SK-N-SH (cell line): ENCODE data around the gene ZDHHC14. TPM values are rescaled to one million over a fixed set of nuclear protein-coding genes. Genes with fewer than 3 reads are reported as not detected.

Experiments used
- CTCF ChIA-PET: fragments of 300-600, 350-600 bp; formaldehyde crosslinking; extraction: SDS; loops from one replicate; lab custom pipeline; 2021; lab: Yijun Ruan, JAX
- POLR2A ChIA-PET: fragments of 350-600 bp; sonication (Branson Sonifier 250); formaldehyde crosslinking; extraction: SDS; loops from one replicate; lab custom pipeline; 2020; ENCODE audit warnings: antibody characterized with exemption, inconsistent platforms; lab: Yijun Ruan, JAX
- DNase-seq: peaks from one replicate; pipeline ENCODE4 v3.0.0; 2012
- H2AFZ ChIP-seq: fragments of 200-600 bp; sonication (generic); 2 replicates; pipeline ENCODE4 v1.8.1; 2016; ENCODE audit warnings: antibody characterized with exemption, mild to moderate bottlenecking, low read depth
- H3F3A ChIP-seq: fragments of 200-600 bp; sonication (generic); replicated peaks from 2 replicates; pipeline ENCODE3; 2016; ENCODE audit warnings: antibody characterized with exemption, mild to moderate bottlenecking; ENCODE audit not compliant: insufficient read depth
- H3K27ac ChIP-seq, 2 experiments: fragments of 200-500 bp in 1 of 2; fragments of 200-600 bp in 1 of 2; sonication (Bioruptor generic) in 1 of 2; sonication (generic), shearing (Covaris generic) in 1 of 2; 2 replicates each; pipeline versions ENCODE4 v1.5.1 to v1.6.1; 2014 to 2016; ENCODE audit warnings: low read depth in 2 of 2, inconsistent platforms in 1 of 2, low read length in 1 of 2, mild to moderate bottlenecking in 1 of 2, mixed read lengths in 1 of 2
- H3K27me3 ChIP-seq: fragments of 200-600 bp; sonication (generic), shearing (Covaris generic); 2 replicates; pipeline ENCODE4 v1.6.1; 2016; ENCODE audit warnings: mixed run types; ENCODE audit not compliant: insufficient read depth
- H3K36me3 ChIP-seq, 2 experiments: fragments of 200-500 bp in 1 of 2; fragments of 200-600 bp in 1 of 2; sonication (Bioruptor generic) in 1 of 2; sonication (generic) in 1 of 2; replicated peaks in 1 of 2; 2 replicates each; pipeline versions ENCODE3 to v1.5.1; 2014 to 2016; ENCODE audit warnings: low read length in 1 of 2, mild to moderate bottlenecking in 1 of 2; ENCODE audit not compliant: insufficient read depth in 2 of 2, control insufficient read depth in 1 of 2
- H3K4me1 ChIP-seq, 2 experiments: fragments of 200-500 bp in 1 of 2; fragments of 200-600 bp in 1 of 2; sonication (Bioruptor generic) in 1 of 2; sonication (generic), shearing (Covaris generic) in 1 of 2; 2 replicates each; pipeline versions ENCODE4 v1.5.1 to v1.6.1; 2014 to 2016; ENCODE audit warnings: low read depth in 1 of 2, low read length in 1 of 2, mixed run types in 1 of 2; ENCODE audit not compliant: insufficient read depth in 2 of 2, control insufficient read depth in 1 of 2
- H3K4me2 ChIP-seq: fragments of 200-600 bp; sonication (generic), shearing (Covaris generic); 2 replicates; pipeline ENCODE4 v1.6.1; 2017; ENCODE audit warnings: mixed run types
- H3K4me3 ChIP-seq, 2 experiments: fragments of 200-500 bp in 1 of 2; fragments of 200-600 bp in 1 of 2; sonication (Bioruptor generic) in 1 of 2; sonication (generic), shearing (Covaris generic) in 1 of 2; 2 replicates each; pipeline versions ENCODE4 v1.5.1 to v1.8.1; 2014 to 2016; ENCODE audit warnings: low read depth in 2 of 2, inconsistent platforms in 1 of 2, low read length in 1 of 2, mild to moderate bottlenecking in 1 of 2, mixed read lengths in 1 of 2, moderate library complexity in 1 of 2
- H3K79me2 ChIP-seq: fragments of 200-600 bp; sonication (generic); 2 replicates; pipeline ENCODE4 v1.8.1; 2017; ENCODE audit warnings: mild to moderate bottlenecking; ENCODE audit not compliant: insufficient read depth
- H3K9ac ChIP-seq: fragments of 200-600 bp; sonication (generic); 2 replicates; pipeline ENCODE4 v1.6.1; 2017; ENCODE audit warnings: mixed run types
- H3K9me2 ChIP-seq: fragments of 200-600 bp; sonication (generic); 2 replicates; pipeline ENCODE4 v1.6.1; 2017; ENCODE audit warnings: mixed run types
- H3K9me3 ChIP-seq: fragments of 200-600 bp; sonication (generic); 2 replicates; pipeline ENCODE4 v1.6.1; 2017; ENCODE audit warnings: mixed run types, mild to moderate bottlenecking, moderate library complexity
- H4K20me1 ChIP-seq: fragments of 200-600 bp; sonication (generic); 2 replicates; pipeline ENCODE4 v1.6.1; 2017; ENCODE audit warnings: mild to moderate bottlenecking, mixed run types; ENCODE audit not compliant: insufficient read depth
- FOXJ3 ChIP-seq: sonication (generic); formaldehyde crosslinking; IDR thresholded peaks from 2 replicates; pipeline ENCODE4 v1.5.1; 2020; ENCODE audit warnings: mild to moderate bottlenecking, missing genetic modification reagents
- FOXM1 ChIP-seq: IDR thresholded peaks from 2 replicates; pipeline ENCODE4 v1.4.0; 2012; ENCODE audit warnings: low read depth, mild to moderate bottlenecking
- GATA2 ChIP-seq: sonication (generic); formaldehyde crosslinking; IDR thresholded peaks from 2 replicates; pipeline ENCODE4 v1.5.0; 2020; ENCODE audit warnings: mild to moderate bottlenecking, missing genetic modification reagents
- MEF2A ChIP-seq: IDR thresholded peaks from 2 replicates; pipeline ENCODE4 v1.4.0; 2012; ENCODE audit warnings: low read depth, borderline replicate concordance
- MXI1 ChIP-seq: IDR thresholded peaks from 2 replicates; pipeline ENCODE4 v1.6.1; 2012; ENCODE audit warnings: mild to moderate bottlenecking, low read depth, low read length, improper control_type of control experiment
- NRF1 ChIP-seq: IDR thresholded peaks from 2 replicates; pipeline ENCODE4 v1.6.1; 2012; ENCODE audit warnings: low read depth, mild to moderate bottlenecking, low read length
- RFX5 ChIP-seq: IDR thresholded peaks from 2 replicates; pipeline ENCODE4 v1.6.1; 2012; ENCODE audit warnings: mild to moderate bottlenecking, improper control_type of control experiment, low read length
- RXRA ChIP-seq: IDR thresholded peaks from 2 replicates; pipeline ENCODE4 v1.4.0; 2012; ENCODE audit warnings: low read depth, mild to moderate bottlenecking, borderline replicate concordance
- SMC3 ChIP-seq: IDR thresholded peaks from 2 replicates; pipeline ENCODE4 v1.6.1; 2012; ENCODE audit warnings: low read depth, low read length, improper control_type of control experiment
- TAF1 ChIP-seq: IDR thresholded peaks from 2 replicates; pipeline ENCODE4 v1.6.1; 2012; ENCODE audit warnings: low read depth, mild to moderate bottlenecking, low read length, moderate library complexity, borderline replicate concordance
- TEAD4 ChIP-seq: IDR thresholded peaks from 2 replicates; pipeline ENCODE4 v1.4.0; 2012; ENCODE audit warnings: mild to moderate bottlenecking, borderline replicate concordance; ENCODE audit not compliant: insufficient read depth
- WGBS: methylation state at CpG from one replicate; pipeline ENCODE4 v1.1.6; 2017; ENCODE audit warnings: low lambda C conversion rate; 5-methylcytosine and 5-hydroxymethylcytosine counted together
- polyA plus RNA-seq, 3 experiments: library from polyadenylated mRNA; depleted of rRNA; stranded (reverse); fragments of >200 nt; gene quantifications; 2 replicates each; pipeline ENCODE4 v1.2.3, GENCODE V29; 2012
- TF ChIP-seq, protein P1 (sequence below): IDR thresholded peaks from 2 replicates; pipeline ENCODE4; 2012
- TF ChIP-seq, protein P2 (sequence below): IDR thresholded peaks from 2 replicates; pipeline ENCODE4 v1.6.1; 2012; ENCODE audit warnings: mild to moderate bottlenecking, low read depth, low read length, moderate library complexity

The ZDHHC14 gene
- polyA plus RNA-seq, 1 of the 3 experiments (the other 2 are of a cell fraction) = 5.4 TPM

DNA sequence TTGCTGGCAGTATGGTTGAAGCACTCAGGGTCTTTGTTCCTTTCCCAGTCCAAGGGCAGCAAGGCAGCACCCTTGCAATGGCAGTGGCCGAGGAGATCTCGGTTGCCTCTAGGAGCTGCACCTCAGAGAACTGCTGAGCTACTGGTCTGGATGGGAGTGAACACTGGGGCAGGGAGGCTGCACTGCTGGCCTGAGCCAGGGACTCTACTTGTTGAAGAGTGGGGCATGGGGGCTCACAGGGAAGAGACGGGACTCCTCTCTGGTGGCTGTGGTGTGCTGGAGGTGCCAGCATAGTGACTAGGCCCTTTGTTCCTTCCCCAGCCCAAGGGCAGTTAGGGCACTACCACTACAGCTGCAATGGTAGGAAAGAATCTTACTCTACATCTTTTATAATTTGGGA is 203.0 kb downstream of the ZDHHC14 start:
- Histone ChIP-seq H3K27me3 (no peaks in the 10 kb centered on the region), H3K27ac (no peak overlapping the region), H3K4me2 (no peak overlapping the region), H4K20me1 (no peaks in the 10 kb centered on the region), H3F3A (no peaks in the 10 kb centered on the region), H3K36me3 (no peaks in the 10 kb centered on the region), H3K9me3 (no peaks in the 10 kb centered on the region), H3K9me2 (no peaks in the 10 kb centered on the region), H3K4me3 (no peak overlapping the region), H3K4me1 (no peaks in the 10 kb centered on the region), H3K79me2 (no peaks in the 10 kb centered on the region), H3K9ac (no peak overlapping the region), H2AFZ (no peak overlapping the region)
- no peak for DNase-seq
- ChIA-PET CTCF (no interaction called here), POLR2A (no interaction called here)
- WGBS = 100% methylated on average over 2 of the region's 3 CpGs
- TF ChIP-seq, protein P1, sequence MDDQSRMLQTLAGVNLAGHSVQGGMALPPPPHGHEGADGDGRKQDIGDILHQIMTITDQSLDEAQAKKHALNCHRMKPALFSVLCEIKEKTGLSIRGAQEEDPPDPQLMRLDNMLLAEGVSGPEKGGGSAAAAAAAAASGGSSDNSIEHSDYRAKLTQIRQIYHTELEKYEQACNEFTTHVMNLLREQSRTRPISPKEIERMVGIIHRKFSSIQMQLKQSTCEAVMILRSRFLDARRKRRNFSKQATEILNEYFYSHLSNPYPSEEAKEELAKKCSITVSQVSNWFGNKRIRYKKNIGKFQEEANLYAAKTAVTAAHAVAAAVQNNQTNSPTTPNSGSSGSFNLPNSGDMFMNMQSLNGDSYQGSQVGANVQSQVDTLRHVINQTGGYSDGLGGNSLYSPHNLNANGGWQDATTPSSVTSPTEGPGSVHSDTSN = no peak
- TF ChIP-seq MXI1 = no peak
- TF ChIP-seq TEAD4 = no peak

DNA sequence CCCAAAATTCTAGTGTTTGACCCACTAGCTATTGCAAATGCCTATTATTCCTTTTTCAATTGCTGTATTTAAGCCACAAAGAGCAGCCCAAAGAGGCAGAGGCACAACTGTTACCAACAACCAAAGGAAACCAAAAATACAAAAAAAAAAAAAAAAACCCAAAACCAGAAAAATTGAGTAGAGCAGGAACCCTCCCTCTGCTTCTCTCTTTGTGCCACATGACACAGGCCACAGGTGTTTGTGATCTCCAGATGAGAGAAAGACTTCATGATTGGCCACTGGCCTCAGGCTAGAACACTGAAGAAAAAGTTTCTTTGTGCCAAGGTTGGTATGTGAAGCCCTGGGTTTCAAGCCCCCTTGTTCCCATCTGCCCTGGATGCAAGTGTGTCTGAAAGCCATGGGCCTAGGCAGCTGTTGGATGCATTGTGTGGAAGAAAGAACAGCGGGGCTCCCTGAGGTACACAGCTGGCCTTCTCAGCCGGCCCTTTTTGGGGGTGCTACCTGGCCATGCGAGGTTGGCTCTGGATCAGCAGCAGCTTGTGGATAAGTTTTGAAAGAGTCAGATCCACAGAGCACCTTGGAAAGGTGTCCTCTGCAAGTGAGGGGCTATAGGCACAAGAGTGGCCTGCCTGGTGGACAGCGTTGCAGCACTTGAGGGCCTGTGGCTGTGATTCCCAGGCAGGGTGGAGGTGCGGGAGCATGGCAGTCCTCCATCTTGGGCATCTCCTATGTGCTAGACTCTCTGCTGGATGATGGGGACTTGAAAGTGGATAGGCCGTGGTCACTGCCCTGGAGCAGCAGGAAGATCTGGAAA is 204.5 kb downstream of the ZDHHC14 start:
- DNase-seq = no peak
- Histone ChIP-seq H4K20me1 (no peaks in the 10 kb centered on the region), H3K79me2 (no peaks in the 10 kb centered on the region), H3K27ac (no peak overlapping the region), H3K36me3 (no peaks in the 10 kb centered on the region), H3K9me3 (no peaks in the 10 kb centered on the region), H3K4me3 (no peak overlapping the region), H2AFZ (no peak overlapping the region), H3F3A (no peaks in the 10 kb centered on the region), H3K4me1 (no peaks in the 10 kb centered on the region), H3K27me3 (no peaks in the 10 kb centered on the region), H3K9me2 (no peaks in the 10 kb centered on the region), H3K9ac (no peak overlapping the region), H3K4me2 (no peak overlapping the region)
- WGBS = 100% methylated on average over 4 of the region's 6 CpGs
- ChIA-PET CTCF (interaction anchor here (1.0 kb wide), 1 partner anchor 12 kb away, joined by 3 read pairs; no protein-coding TSS in a partner anchor), POLR2A (no interaction called here)
- TF ChIP-seq, protein P2, sequence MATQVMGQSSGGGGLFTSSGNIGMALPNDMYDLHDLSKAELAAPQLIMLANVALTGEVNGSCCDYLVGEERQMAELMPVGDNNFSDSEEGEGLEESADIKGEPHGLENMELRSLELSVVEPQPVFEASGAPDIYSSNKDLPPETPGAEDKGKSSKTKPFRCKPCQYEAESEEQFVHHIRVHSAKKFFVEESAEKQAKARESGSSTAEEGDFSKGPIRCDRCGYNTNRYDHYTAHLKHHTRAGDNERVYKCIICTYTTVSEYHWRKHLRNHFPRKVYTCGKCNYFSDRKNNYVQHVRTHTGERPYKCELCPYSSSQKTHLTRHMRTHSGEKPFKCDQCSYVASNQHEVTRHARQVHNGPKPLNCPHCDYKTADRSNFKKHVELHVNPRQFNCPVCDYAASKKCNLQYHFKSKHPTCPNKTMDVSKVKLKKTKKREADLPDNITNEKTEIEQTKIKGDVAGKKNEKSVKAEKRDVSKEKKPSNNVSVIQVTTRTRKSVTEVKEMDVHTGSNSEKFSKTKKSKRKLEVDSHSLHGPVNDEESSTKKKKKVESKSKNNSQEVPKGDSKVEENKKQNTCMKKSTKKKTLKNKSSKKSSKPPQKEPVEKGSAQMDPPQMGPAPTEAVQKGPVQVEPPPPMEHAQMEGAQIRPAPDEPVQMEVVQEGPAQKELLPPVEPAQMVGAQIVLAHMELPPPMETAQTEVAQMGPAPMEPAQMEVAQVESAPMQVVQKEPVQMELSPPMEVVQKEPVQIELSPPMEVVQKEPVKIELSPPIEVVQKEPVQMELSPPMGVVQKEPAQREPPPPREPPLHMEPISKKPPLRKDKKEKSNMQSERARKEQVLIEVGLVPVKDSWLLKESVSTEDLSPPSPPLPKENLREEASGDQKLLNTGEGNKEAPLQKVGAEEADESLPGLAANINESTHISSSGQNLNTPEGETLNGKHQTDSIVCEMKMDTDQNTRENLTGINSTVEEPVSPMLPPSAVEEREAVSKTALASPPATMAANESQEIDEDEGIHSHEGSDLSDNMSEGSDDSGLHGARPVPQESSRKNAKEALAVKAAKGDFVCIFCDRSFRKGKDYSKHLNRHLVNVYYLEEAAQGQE = no peak
- TF ChIP-seq TAF1 (no peak), SMC3 (no peak), MXI1 (no peak), RXRA (no peak), MEF2A (no peak), FOXJ3 (CRISPR knock-in tag) (no peak), GATA2 (no peak), RFX5 (no peak), FOXM1 (no peak), NRF1 (no peak)
- TF ChIP-seq, protein P1 = no peak
